HepG2 (cell line): ENCODE results near the gene ILRUN.

Source experiments
- RBAK ChIP-seq: sonication (generic); formaldehyde crosslinking; IDR thresholded peaks from 2 replicates; pipeline ENCODE4 v1.5.1; 2020; ENCODE audit warnings: mild to moderate bottlenecking, missing genetic modification reagents
- TF ChIP-seq, protein P1 (sequence below): sonication (generic); formaldehyde crosslinking; IDR thresholded peaks from 2 replicates; pipeline ENCODE4 v1.4.0; 2020; ENCODE audit warnings: low read depth, missing genetic modification reagents
- TF ChIP-seq, protein P2 (sequence below): sonication (generic); formaldehyde crosslinking; IDR thresholded peaks from 2 replicates; pipeline ENCODE4 v1.8.0; 2022; ENCODE audit warnings: mild to moderate bottlenecking, missing genetic modification reagents, borderline replicate concordance
- TF ChIP-seq, protein P3 (sequence below): sonication (generic); formaldehyde crosslinking; IDR thresholded peaks from 2 replicates; pipeline ENCODE4 v1.8.1; 2023; ENCODE audit warnings: missing genetic modification reagents, inconsistent platforms, borderline replicate concordance
- TF ChIP-seq, protein P4 (sequence below): sonication (generic); formaldehyde crosslinking; IDR thresholded peaks from 2 replicates; pipeline ENCODE4 v1.8.0; 2022; ENCODE audit warnings: missing genetic modification reagents, mild to moderate bottlenecking, moderate library complexity, borderline replicate concordance

DNA sequence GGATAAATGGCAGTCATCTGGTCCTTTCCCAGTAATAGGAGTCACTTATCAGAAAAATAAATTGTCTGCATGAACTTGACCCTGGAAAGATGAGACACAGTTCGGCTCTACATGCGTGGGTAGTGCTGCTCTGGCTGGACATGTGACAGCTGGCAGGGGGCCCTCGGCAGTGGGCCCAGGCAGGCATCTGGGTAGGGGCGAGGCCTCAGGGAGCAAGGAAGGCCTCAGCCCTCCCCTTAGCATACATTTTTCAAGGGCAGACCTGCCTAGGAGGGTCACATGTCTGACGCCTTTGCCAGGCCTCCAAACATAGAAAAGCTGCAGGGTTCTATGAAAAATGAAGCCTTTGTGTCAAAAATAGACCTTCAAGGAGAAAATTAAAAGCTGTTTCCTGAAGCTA, 12.8 kb upstream of the ILRUN start:
- TF ChIP-seq, protein P1, sequence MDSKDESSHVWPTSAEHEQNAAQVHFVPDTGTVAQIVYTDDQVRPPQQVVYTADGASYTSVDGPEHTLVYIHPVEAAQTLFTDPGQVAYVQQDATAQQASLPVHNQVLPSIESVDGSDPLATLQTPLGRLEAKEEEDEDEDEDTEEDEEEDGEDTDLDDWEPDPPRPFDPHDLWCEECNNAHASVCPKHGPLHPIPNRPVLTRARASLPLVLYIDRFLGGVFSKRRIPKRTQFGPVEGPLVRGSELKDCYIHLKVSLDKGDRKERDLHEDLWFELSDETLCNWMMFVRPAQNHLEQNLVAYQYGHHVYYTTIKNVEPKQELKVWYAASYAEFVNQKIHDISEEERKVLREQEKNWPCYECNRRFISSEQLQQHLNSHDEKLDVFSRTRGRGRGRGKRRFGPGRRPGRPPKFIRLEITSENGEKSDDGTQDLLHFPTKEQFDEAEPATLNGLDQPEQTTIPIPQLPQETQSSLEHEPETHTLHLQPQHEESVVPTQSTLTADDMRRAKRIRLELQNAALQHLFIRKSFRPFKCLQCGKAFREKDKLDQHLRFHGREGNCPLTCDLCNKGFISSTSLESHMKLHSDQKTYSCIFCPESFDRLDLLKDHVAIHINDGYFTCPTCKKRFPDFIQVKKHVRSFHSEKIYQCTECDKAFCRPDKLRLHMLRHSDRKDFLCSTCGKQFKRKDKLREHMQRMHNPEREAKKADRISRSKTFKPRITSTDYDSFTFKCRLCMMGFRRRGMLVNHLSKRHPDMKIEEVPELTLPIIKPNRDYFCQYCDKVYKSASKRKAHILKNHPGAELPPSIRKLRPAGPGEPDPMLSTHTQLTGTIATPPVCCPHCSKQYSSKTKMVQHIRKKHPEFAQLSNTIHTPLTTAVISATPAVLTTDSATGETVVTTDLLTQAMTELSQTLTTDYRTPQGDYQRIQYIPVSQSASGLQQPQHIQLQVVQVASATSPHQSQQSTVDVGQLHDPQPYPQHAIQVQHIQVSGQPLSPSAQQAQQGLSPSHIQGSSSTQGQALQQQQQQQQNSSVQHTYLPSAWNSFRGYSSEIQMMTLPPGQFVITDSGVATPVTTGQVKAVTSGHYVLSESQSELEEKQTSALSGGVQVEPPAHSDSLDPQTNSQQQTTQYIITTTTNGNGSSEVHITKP = no peak
- TF ChIP-seq, protein P2, sequence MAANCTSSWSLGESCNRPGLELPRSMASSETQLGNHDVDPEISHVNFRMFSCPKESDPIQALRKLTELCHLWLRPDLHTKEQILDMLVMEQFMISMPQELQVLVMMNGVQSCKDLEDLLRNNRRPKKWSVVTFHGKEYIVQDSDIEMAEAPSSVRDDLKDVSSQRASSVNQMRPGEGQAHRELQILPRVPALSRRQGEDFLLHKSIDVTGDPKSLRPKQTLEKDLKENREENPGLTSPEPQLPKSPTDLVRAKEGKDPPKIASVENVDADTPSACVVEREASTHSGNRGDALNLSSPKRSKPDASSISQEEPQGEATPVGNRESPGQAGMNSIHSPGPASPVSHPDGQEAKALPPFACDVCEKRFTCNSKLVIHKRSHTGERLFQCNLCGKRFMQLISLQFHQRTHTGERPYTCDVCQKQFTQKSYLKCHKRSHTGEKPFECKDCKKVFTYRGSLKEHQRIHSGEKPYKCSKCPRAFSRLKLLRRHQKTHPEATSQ (CRISPR knock-in tag) = no peak
- no peak for TF ChIP-seq RBAK (CRISPR knock-in tag)
- TF ChIP-seq, protein P3, sequence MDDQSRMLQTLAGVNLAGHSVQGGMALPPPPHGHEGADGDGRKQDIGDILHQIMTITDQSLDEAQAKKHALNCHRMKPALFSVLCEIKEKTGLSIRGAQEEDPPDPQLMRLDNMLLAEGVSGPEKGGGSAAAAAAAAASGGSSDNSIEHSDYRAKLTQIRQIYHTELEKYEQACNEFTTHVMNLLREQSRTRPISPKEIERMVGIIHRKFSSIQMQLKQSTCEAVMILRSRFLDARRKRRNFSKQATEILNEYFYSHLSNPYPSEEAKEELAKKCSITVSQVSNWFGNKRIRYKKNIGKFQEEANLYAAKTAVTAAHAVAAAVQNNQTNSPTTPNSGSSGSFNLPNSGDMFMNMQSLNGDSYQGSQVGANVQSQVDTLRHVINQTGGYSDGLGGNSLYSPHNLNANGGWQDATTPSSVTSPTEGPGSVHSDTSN = no peak
- TF ChIP-seq, protein P4, sequence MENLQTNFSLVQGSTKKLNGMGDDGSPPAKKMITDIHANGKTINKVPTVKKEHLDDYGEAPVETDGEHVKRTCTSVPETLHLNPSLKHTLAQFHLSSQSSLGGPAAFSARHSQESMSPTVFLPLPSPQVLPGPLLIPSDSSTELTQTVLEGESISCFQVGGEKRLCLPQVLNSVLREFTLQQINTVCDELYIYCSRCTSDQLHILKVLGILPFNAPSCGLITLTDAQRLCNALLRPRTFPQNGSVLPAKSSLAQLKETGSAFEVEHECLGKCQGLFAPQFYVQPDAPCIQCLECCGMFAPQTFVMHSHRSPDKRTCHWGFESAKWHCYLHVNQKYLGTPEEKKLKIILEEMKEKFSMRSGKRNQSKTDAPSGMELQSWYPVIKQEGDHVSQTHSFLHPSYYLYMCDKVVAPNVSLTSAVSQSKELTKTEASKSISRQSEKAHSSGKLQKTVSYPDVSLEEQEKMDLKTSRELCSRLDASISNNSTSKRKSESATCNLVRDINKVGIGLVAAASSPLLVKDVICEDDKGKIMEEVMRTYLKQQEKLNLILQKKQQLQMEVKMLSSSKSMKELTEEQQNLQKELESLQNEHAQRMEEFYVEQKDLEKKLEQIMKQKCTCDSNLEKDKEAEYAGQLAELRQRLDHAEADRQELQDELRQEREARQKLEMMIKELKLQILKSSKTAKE (CRISPR knock-in tag) = no peak
